Activated CD4-positive, CD25-positive, alpha-beta regulatory T cell treated with anti-CD3 and anti-CD28 coated beads, Interleukin-2, amount 50 U/mL, for 72 hours (primary cell): ENCODE measurements around the gene CDKAL1.

ENCODE experiments used
- DNase-seq: peaks from one replicate; pipeline ENCODE4 v3.0.0; 2021

Gene CDKAL1

DNA sequence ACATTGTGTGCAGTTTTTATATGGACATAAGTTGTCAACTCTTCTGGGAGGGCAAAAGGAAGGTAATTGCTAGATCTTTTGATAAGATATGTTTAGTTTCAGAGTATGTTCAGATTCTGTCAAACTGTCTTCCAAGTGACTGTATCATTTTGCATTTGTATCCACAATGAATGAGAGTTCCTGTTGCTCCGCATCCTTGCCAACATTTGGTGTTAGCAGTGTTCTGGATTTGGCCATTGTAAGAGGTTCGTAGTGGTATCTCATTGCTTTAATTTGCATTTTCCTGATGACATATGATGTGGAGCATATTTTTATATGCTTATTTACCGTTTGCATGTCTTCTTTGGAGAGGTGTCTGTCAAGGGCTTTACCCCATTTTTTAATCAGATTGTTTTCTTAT, 150.2 kb downstream of the CDKAL1 start:
- no peak for DNase-seq

DNA sequence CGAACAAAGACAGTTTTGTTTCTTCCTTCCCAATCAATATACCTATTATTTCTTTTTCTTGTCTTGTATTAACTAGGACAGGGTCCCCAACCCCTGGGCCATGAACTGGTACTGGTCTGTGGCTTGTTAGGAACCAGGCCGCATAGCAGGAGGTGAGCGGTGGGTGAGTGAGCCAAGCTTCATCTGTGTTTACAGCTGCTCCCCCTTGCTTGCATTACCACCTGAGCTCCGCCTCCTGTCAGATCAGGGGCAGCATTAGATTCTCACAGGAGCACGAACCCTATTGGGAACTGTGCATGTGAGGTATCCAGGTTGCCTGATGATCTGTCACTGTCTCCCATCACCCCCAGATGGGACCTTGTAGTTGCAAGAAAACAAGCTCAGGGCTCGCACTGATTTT, 151.9 kb downstream of the CDKAL1 start:
- no peak for DNase-seq

- no peak for DNase-seq
Measured at GRCh38 chr6:20687494-20687893, 153.2 kb downstream of the CDKAL1 start.

GRCh38 chr6:20688710-20689500, 154.6 kb downstream of the CDKAL1 start:
- no peak for DNase-seq

DNA sequence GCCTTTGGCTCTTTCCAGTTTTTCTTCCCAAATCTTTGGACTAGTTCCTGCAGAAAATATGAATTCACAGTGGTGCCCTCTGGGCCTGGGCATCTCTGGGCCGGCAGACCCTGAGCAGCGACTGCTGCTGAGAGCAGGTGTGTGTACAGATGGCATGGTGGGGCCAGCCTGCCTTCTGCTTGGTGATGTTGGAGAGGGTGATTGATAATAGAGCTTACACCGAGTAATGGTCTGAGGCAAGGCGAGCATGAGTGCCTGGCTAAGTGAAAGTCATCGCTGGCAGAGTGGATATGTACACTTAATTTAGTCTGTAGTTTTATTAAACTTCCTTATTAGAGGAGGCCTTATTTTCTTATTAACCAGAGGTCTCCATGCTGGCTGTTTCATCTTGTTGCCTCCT, 156.9 kb downstream of the CDKAL1 start:
- DNase-seq = no peak

- no peak for DNase-seq
Measured at GRCh38 chr6:20692023-20692422, 157.8 kb downstream of the CDKAL1 start.

- DNase-seq = no peak
Measured at GRCh38 chr6:20693466-20694063, 159.3 kb downstream of the CDKAL1 start.

DNA sequence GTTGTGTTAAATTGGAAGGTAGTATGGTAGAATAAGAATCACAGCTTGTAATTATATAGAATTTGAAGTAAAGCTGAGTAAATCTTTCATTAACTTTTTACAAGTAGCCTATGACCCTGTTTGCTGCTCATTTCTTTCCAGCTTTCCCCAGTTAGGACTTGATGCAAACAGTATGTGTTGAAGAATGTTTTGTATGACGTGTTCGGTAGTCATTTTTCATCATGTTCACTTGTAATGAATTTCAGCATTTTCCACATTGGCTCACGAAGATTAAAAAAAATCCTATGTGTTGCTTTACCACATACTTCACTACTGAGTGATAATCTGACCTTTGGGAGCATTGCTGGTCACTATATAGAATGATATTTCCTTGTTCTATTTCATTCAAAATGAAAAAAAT, 162.4 kb downstream of the CDKAL1 start:
- DNase-seq = no peak

DNA sequence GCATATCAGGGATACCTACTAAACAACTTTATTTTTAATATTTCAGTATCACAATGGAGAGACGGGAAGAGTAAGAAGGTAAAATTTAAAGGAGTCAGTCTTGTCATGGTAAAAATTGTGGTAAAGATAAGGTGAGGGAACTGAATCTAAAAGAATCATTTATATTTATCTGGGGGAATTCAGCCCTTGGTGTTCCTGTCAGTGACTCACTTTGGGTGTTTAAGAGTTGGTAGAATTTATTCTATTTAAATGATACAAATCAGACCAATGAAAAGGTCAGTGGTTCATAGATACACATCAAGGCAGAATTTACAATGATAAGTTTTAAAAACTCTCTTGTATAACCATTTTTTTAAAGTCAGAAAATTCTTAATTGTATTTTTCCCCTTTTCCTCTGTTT, 164.4 kb downstream of the CDKAL1 start:
- DNase-seq = no peak

- no peak for DNase-seq
Measured at GRCh38 chr6:20699402-20699801, 165.1 kb downstream of the CDKAL1 start.

DNA sequence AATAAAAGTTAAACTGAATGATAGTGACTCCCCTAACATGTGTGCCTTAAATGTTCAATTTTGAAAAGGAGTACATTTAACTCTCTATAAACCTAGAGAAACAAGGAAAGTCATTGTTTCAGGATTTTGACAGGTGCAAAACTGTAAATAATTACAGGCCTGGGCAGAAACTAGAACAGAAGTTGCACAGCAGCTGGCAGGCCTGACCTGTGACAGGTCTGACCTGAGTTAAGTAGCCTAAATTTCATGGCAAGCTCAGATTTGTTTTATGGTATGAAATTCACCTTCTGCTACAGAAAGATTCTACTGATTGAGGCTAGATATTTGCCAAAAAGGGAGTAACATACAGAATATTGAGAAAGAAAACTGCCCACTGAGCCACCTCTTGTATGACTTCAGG, 166.1 kb downstream of the CDKAL1 start:
- no peak for DNase-seq

- no peak for DNase-seq
Measured at GRCh38 chr6:20702366-20702765, 168.1 kb downstream of the CDKAL1 start.

- DNase-seq = no peak
Measured at GRCh38 chr6:20703049-20703448, 168.8 kb downstream of the CDKAL1 start.

- DNase-seq = no peak
Measured at GRCh38 chr6:20704325-20705025, 170.2 kb downstream of the CDKAL1 start.

GRCh38 chr6:20705741-20706140, 171.5 kb downstream of the CDKAL1 start:
- no peak for DNase-seq

- DNase-seq = no peak
Measured at GRCh38 chr6:20706238-20706938, 172.1 kb downstream of the CDKAL1 start.

- DNase-seq = no peak
Measured at GRCh38 chr6:20706939-20707485, 172.8 kb downstream of the CDKAL1 start.

- DNase-seq = no peak
Measured at GRCh38 chr6:20707870-20708269, 173.6 kb downstream of the CDKAL1 start.

GRCh38 chr6:20708367-20709124, 174.3 kb downstream of the CDKAL1 start:
- DNase-seq = no peak

DNA sequence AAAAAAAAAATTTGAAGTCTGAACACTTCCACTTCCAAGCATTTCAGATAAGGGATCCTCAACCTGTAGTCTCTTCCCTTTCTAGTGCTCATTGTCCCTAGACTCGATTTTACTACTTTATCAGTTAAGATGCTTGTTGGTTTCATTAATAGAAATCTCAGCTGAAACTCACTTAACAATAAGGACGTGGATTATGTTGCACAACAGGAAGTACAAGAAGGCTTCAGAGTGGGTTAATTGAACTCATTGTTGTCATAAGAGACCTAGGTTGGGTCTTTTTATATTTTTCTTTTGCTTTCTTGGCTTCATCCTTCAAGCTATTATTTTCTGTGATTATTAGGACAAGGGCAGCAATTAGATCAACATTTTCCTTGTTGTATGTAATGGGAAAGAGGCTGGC, 175.2 kb downstream of the CDKAL1 start:
- no peak for DNase-seq

GRCh38 chr6:20710341-20710740, 176.1 kb downstream of the CDKAL1 start:
- DNase-seq = no peak

DNA sequence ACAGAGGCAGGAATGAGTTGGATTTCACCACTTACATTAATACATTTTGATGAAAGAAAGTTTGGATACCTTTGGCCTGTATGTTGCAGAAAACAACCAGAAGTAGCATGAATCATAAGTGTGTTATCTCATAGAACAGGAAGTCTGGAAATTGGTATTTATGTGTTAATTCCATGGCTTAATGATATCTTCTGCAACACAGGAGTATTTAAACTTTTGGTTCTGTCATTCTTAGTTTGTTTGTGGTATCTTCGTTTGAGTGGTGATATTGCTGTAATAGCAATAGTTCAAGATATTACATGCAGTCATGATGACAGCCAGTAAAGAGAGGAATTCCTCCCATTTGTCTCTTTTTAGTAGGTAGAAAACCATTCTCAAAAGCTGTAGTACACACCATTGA, 177.3 kb downstream of the CDKAL1 start:
- DNase-seq = no peak
